Brain microvascular endothelial cell (primary cell): ENCODE results near the gene CROCC2.
"Not testable (repeated sequence)": the region's sequence is repeated elsewhere in the genome, so short reads cannot be mapped to it uniquely, and the experiment has no call there.

Source experiments
- DNase-seq: peaks from one replicate; pipeline ENCODE4 v3.0.0-alpha.2; 2020
- H3K27ac ChIP-seq: fragments of 250-450 bp; sonication (Bioruptor Pico); 2 replicates; pipeline ENCODE4 v1.5.1; 2020; ENCODE audit warnings: mild to moderate bottlenecking, moderate library complexity
- H3K27me3 ChIP-seq: fragments of 250-450 bp; sonication (Bioruptor Pico); replicated peaks from 2 replicates; pipeline ENCODE4 v1.5.1; 2020; ENCODE audit warnings: mild to moderate bottlenecking
- H3K36me3 ChIP-seq: fragments of 250-450 bp; sonication (Bioruptor Pico); replicated peaks from 2 replicates; pipeline ENCODE4 v1.5.1; 2020; ENCODE audit warnings: mild to moderate bottlenecking
- H3K4me3 ChIP-seq: 2 replicates; pipeline ENCODE4 v1.5.1; 2011; ENCODE audit warnings: low read depth, mild to moderate bottlenecking, control low read depth, low read length, moderate library complexity
- in situ Hi-C: cut with HindIII; loops from 2 replicates; pipeline ENCODE4 v1.10.0; 2017; ENCODE audit warnings: low sequenced_read_pairs, low pct_ligation_motif_present
- TF ChIP-seq, protein P1 (sequence below): IDR thresholded peaks from 2 replicates; pipeline ENCODE4 v1.5.1; 2011; ENCODE audit warnings: low read depth, mild to moderate bottlenecking, moderate library complexity, low read length, control low read depth, inconsistent platforms; ENCODE audit errors: missing control alignments

CROCC2 gene

DNA sequence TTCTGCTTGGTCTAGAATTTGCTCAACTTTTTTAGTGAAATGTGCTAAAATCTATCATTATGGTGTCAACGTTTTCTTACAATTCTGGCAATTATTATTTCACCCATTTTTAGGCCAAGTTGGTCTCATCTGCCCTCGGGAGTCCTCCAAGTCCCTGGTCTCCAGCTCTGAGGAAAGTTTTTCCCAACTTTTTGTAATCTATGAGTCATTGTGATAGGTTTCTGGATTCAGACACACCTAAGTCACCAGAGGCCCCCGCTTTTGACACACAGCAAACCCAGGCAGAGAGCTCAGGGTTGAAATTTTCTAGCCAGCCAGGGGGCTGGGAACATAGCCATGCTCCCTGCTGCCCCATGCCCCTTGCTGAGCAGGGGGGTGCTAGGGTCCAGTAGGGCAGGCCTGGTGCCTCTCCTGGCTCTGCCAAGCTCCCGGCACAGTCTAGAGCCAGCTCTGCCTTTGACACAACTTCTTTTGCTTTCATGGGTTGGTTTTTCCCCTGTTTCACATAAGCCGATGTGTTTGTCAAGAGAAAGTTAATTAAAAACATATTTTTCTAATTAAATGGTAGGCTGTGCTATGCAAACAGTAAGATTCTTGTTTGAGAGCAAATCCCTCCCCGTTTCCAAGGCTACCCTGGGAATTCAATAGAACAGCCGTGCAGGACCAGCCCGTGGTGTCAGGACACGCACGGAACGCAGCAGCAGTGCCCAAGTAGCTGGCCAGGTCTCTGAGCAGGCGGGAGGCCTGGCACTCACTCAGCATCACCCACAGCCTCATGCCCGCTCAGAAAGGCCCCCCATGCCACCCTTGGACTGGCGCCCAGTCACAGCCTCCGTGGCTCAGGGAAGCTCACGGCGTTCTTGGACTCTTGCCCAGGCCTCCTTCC, 66.7 kb downstream of the CROCC2 start:
- in situ Hi-C loops: no loop called here
- H3K4me3 ChIP-seq: no peak overlapping the region
- DNase-seq: no peak

DNA sequence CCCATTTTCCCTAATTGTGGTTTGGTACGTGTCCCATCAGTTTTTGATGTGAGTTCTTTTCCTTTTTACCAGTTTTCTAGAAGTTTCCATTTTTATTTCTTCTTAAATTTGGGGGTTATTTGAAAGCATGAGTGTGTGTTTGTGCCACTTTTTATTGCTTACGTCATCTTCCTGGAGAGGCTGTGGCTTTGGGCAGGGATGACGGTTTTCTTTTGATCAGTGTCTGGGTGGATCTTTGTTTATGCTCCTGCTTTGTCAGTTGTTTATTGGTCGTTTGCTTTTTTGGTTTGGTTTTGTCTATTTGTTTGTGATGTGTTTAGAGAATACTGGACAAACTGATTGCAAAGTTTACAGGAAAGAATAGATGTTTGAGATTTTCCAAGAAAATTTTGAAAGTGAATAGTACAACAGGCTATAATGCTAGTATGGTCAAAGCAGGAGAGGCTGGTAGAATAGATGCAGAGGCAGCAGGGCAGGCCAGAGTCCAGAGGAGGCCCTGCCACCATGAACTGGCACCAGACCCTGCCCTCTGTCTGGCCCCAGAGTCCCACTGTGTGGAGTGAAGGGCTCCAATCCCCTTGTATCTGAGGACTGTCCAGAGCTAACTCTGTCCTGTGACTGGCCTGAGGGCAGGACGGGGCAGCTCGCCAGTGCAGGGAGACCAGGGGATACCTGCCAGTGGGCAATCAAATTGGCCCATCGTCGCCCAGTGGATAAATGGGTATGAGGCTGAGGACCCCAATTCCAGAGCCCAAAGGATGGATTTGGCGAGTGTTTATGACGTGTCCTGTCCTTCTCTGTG, 68.8 kb downstream of the CROCC2 start:
- TF ChIP-seq, protein P1, sequence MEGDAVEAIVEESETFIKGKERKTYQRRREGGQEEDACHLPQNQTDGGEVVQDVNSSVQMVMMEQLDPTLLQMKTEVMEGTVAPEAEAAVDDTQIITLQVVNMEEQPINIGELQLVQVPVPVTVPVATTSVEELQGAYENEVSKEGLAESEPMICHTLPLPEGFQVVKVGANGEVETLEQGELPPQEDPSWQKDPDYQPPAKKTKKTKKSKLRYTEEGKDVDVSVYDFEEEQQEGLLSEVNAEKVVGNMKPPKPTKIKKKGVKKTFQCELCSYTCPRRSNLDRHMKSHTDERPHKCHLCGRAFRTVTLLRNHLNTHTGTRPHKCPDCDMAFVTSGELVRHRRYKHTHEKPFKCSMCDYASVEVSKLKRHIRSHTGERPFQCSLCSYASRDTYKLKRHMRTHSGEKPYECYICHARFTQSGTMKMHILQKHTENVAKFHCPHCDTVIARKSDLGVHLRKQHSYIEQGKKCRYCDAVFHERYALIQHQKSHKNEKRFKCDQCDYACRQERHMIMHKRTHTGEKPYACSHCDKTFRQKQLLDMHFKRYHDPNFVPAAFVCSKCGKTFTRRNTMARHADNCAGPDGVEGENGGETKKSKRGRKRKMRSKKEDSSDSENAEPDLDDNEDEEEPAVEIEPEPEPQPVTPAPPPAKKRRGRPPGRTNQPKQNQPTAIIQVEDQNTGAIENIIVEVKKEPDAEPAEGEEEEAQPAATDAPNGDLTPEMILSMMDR: no peak
- Histone ChIP-seq H3K4me3 (no peak overlapping the region), H3K36me3 (no peaks in the 10 kb centered on the region), H3K27ac (no peak overlapping the region), H3K27me3 (peaks cover 14% of the 10 kb centered on the region)
- in situ Hi-C loops: no loop called here
- DNase-seq: no peak

More for the DNA sequence above, 66.7 kb downstream of the CROCC2 start:
- H3K27ac ChIP-seq: no peak overlapping the region
- H3K36me3 ChIP-seq: no peaks in the 10 kb centered on the region
- TF ChIP-seq, protein P1: no peak
- H3K27me3 ChIP-seq: peaks cover 14% of the 10 kb centered on the region

DNA sequence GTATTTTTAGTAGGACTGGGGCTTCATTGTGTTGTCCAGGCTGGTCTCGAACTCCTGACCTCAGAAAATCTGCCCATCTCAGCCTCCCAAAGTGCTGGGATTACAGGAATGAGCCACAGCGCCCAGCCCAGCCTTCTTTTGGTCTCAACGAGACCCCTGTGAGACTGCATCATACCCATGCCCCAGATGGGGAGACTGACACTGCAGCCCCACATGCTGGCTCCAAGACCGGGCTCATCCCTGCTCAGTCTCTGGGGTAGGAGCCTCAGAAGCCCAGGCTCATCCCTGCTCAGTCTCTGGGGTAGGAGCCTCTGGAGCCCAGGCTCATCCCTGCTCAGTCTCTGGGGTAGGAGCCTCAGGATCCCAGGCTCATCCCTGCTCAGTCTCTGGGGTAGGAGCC, 69.8 kb downstream of the CROCC2 start:
- DNase-seq, in situ Hi-C loops, H3K27ac ChIP-seq: not testable (repeated sequence)

DNA sequence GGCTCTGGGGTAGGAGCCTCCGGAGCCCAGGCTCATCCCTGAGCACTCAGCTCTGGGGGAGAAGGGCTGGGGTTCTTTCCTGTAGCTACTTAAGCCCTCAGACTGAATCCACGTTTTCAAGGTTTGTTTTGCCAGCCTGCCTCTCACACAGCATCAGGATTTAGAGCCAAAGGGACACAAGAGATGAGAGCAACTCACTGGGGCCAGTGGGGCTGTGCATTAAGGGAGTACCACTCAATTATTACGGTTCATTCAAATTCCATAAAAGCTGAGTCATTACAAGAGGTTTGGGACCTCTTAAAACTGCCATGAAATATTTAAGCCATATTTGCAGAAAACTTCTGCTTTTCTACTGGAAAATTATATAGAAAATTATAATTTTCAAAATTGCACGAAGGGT, 75.1 kb downstream of the CROCC2 start:
- Histone ChIP-seq H3K27ac (no peak overlapping the region), H3K4me3 (no peak overlapping the region), H3K36me3 (no peaks in the 10 kb centered on the region), H3K27me3 (peaks cover 10% of the 10 kb centered on the region)
- no peak for DNase-seq
- in situ Hi-C loops: no loop called here
- TF ChIP-seq, protein P1: no peak

More for the DNA sequence above, 69.8 kb downstream of the CROCC2 start:
- H3K36me3 ChIP-seq, H3K4me3 ChIP-seq: not testable (repeated sequence)
- peaks cover 14% of the 10 kb centered on the region for H3K27me3 ChIP-seq

DNA sequence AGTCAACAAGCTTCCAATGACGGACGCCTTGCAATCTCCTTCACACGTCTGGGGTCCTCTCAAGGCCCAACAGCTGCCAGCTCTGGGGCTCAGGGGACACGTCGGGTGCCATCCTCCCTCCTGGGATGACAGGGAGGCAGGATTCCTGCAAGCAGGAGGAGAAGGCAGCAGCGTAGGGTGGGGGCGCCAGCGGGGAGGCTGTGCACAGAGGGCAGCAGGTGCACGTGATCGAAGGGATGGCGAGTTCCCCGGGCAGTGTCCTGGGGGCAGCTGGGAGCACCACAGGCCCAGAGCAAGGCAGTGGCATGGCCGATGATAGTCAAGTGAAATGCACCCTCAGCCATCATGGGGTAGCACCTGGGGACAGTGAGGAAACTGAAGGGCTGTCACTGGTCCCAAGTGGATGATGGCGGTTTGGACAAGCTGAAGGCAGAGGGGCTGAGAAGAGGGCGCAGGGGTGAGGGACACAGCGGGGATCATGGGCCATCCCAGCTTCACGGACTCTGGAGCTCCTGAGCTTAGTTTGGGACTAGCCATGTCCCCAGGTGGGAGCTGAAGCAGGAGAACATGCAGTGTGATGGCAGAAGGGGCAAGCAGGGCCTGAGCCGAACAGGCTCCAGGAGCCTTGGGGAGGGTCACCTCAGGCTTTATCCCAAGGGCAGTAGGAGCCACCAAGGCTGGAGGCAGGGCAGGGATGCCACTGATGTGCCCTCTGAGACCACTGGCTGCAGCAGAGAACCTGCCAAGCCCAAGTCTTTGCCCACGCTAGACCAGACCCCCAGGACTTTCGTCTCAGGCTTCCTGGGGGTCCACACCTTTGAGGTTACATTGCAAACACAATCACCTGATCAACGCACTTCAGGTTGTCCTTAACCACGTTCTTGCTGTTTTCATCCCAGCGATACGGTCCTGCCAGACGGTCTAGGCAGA, 76.0 kb downstream of the CROCC2 start:
- Histone ChIP-seq H3K4me3 (no peak overlapping the region), H3K36me3 (no peaks in the 10 kb centered on the region), H3K27ac (no peak overlapping the region), H3K27me3 (peaks cover 10% of the 10 kb centered on the region)
- in situ Hi-C loops: no loop called here
- DNase-seq: no peak
- TF ChIP-seq, protein P1: no peak
